ENCODE results near the gene DDX27. TPM values are rescaled to one million over a fixed set of nuclear protein-coding genes. Genes with fewer than 3 reads are reported as not detected.

DDX27 gene
- total and polyA plus RNA-seq, 2 of the 13 experiments (the other 11 are each of a cell fraction or from before 2014, with no cell fraction given), result 42.6 to 72.8 TPM

DNA sequence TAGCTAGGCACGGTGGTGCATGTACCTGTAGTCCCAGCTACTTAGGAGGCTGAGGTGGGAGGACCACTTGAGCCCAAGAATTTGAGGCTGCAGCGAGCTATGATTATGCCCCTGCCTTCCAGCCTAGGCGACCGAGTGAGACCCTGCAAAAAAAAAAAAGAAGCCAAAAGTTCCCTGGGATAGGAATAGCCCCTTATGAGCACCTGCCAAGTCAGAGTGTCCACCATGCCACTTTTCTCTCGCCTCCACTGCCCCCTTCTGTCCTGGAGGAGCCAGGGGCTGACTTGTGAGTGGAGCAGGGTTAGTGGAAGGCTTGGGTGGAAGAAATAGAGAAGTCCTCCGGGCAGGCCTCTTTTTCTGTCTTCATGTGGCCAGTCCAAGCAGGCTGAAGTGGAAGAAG lies 12.1 kb upstream of the DDX27 start:
- Histone ChIP-seq H3K9ac (ENCODE audit: insufficient read depth, low read depth, low read length) (no peak overlapping the region), H3K4me1 (ENCODE audit: insufficient read depth, low read length) (0 out of 2 replicates have a peak, but pooled peaks cover 12% of the 10 kb centered on the region), H3K4me2 (ENCODE audit: low read depth, low read length) (peak overlapping the region; percentile 36), H4K20me1 (ENCODE audit: insufficient read depth, low read length) (no peaks in the 10 kb centered on the region), H3K27ac (ENCODE audit: extremely low read length, insufficient read depth, low read length) (no peak overlapping the region), H3K36me3 (replicated peaks in 1 of 2; ENCODE audit: control insufficient read depth in 1 of 2, insufficient read depth in 2 of 2, low read length in 2 of 2) (no peaks in the 10 kb centered on the region), H3K79me2 (ENCODE audit: insufficient read depth, low read length) (no peaks in the 10 kb centered on the region), H3K9me3 (ENCODE audit: low read length) (peaks cover 6% of the 10 kb centered on the region), H3K4me3 (replicated peaks in 1 of 3; ENCODE audit: insufficient read depth in 1 of 3, low read depth in 2 of 3, low read length in 3 of 3) (no peak overlapping the region; a peak in 1 of 6 replicates), H3K27me3 (ENCODE audit: control insufficient read depth in 1 of 2, insufficient read depth in 2 of 2, low read length in 2 of 2) (no peaks in the 10 kb centered on the region), H2AFZ (ENCODE audit: low read length) (no peak overlapping the region)
- DNase-seq (ENCODE audit: low spot score), result peak; percentile 76
- intact Hi-C loops (cut with micrococcal nuclease; ENCODE audit: unreplicated experiment) (loop anchor here (1.0 kb wide), 1 partner anchor 74 kb away; no protein-coding TSS in a partner anchor), in situ Hi-C loops (cut with HindIII; ENCODE audit: extremely low pct_ligation_motif_present, low pct_unique_long_range_greater_than_20kb) (no loop called here)
- WGBS (ENCODE audit: low lambda C conversion rate), result 46% methylated on average over 6 of the region's 6 CpGs
- BruUV-seq (replicated peaks), result no TSS peak
- CTCF ChIA-PET (ENCODE audit: low intra/inter-chr PET ratio, low total read pairs), result interaction anchor here (2.1 kb wide), 1 partner anchor 74 kb away, joined by 18 read pairs; no protein-coding TSS in a partner anchor
- POLR2A ChIA-PET, result interaction anchor here (1.3 kb wide), 1 partner anchor 12 kb away, joined by 6 read pairs; the partner anchor contains the start of gene DDX27
- peak; percentile 69 for FAIRE-seq
- ATAC-seq, result peak; percentile 98
- no peak for TF ChIP-seq NR2F6 (IDR thresholded peaks at IDR 0.05)
- TF ChIP-seq NR2F6 (CRISPR knock-in tag; IDR thresholded peaks at IDR 0.05), result no peak
- TF ChIP-seq, protein P1, sequence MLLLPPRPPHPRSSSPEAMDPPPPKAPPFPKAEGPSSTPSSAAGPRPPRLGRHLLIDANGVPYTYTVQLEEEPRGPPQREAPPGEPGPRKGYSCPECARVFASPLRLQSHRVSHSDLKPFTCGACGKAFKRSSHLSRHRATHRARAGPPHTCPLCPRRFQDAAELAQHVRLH (CRISPR knock-in tag; IDR thresholded peaks at IDR 0.05; ENCODE audit: borderline replicate concordance, low read depth), result peak; percentile 86
- no peak for TF ChIP-seq TCF7L2 (IDR thresholded peaks at IDR 0.05; ENCODE audit: low read depth, low read length)
- no peak for TF ChIP-seq NFE2L1 (CRISPR knock-in tag; IDR thresholded peaks at IDR 0.05; ENCODE audit: borderline replicate concordance)
- peak; percentile 49; the same call in 1 of the 2 replicates for TF ChIP-seq KAT8 (CRISPR knock-in tag; IDR thresholded peaks at IDR 0.05)
- TF ChIP-seq HOXA5 (CRISPR knock-in tag; IDR thresholded peaks at IDR 0.05), result no peak
- TF ChIP-seq POGZ (CRISPR knock-in tag; IDR thresholded peaks at IDR 0.05), result peak; percentile 47; the same call in 1 of the 2 replicates
- TF ChIP-seq, protein P2, sequence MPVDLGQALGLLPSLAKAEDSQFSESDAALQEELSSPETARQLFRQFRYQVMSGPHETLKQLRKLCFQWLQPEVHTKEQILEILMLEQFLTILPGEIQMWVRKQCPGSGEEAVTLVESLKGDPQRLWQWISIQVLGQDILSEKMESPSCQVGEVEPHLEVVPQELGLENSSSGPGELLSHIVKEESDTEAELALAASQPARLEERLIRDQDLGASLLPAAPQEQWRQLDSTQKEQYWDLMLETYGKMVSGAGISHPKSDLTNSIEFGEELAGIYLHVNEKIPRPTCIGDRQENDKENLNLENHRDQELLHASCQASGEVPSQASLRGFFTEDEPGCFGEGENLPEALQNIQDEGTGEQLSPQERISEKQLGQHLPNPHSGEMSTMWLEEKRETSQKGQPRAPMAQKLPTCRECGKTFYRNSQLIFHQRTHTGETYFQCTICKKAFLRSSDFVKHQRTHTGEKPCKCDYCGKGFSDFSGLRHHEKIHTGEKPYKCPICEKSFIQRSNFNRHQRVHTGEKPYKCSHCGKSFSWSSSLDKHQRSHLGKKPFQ (CRISPR knock-in tag; IDR thresholded peaks at IDR 0.05; ENCODE audit: insufficient replicate concordance), result no peak
- 0 out of 2 replicates have a peak, but pooled peaks have one; percentile 18 for TF ChIP-seq KMT2B (CRISPR knock-in tag; IDR thresholded peaks at IDR 0.05)
- 0 out of 2 replicates have a peak, but pooled peaks have one; percentile 28 for TF ChIP-seq IKZF5 (CRISPR knock-in tag; IDR thresholded peaks at IDR 0.05)
- TF ChIP-seq, protein P3, sequence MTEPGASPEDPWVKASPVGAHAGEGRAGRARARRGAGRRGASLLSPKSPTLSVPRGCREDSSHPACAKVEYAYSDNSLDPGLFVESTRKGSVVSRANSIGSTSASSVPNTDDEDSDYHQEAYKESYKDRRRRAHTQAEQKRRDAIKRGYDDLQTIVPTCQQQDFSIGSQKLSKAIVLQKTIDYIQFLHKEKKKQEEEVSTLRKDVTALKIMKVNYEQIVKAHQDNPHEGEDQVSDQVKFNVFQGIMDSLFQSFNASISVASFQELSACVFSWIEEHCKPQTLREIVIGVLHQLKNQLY (CRISPR knock-in tag; IDR thresholded peaks at IDR 0.05), result no peak
- TF ChIP-seq, protein P4, sequence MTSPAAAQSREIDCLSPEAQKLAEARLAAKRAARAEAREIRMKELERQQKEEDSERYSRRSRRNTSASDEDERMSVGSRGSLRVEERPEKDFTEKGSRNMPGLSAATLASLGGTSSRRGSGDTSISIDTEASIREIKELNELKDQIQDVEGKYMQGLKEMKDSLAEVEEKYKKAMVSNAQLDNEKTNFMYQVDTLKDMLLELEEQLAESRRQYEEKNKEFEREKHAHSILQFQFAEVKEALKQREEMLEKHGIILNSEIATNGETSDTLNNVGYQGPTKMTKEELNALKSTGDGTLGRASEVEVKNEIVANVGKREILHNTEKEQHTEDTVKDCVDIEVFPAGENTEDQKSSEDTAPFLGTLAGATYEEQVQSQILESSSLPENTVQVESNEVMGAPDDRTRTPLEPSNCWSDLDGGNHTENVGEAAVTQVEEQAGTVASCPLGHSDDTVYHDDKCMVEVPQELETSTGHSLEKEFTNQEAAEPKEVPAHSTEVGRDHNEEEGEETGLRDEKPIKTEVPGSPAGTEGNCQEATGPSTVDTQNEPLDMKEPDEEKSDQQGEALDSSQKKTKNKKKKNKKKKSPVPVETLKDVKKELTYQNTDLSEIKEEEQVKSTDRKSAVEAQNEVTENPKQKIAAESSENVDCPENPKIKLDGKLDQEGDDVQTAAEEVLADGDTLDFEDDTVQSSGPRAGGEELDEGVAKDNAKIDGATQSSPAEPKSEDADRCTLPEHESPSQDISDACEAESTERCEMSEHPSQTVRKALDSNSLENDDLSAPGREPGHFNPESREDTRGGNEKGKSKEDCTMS (CRISPR knock-in tag; conservative IDR thresholded peaks at IDR 0.05), result no peak
- 0 out of 2 replicates have a peak, but pooled peaks have one; percentile 16 for TF ChIP-seq ZBTB7B (CRISPR knock-in tag; IDR thresholded peaks at IDR 0.05)
- TF ChIP-seq, protein P5, sequence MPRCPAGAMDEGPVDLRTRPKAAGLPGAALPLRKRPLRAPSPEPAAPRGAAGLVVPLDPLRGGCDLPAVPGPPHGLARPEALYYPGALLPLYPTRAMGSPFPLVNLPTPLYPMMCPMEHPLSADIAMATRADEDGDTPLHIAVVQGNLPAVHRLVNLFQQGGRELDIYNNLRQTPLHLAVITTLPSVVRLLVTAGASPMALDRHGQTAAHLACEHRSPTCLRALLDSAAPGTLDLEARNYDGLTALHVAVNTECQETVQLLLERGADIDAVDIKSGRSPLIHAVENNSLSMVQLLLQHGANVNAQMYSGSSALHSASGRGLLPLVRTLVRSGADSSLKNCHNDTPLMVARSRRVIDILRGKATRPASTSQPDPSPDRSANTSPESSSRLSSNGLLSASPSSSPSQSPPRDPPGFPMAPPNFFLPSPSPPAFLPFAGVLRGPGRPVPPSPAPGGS (CRISPR knock-in tag; IDR thresholded peaks at IDR 0.05), result no peak
